ENCODE data around the gene GALNT10.

The GALNT10 gene

GRCh38 chr5:154308443-154309370 is 118.2 kb downstream of the GALNT10 start:
- peak; percentile 88 for ATAC-seq
- no peak for TF ChIP-seq PPARA (CRISPR knock-in tag; IDR thresholded peaks at IDR 0.05; ENCODE audit: borderline replicate concordance)
- TF ChIP-seq BACH2 (CRISPR knock-in tag; IDR thresholded peaks at IDR 0.05; ENCODE audit: borderline replicate concordance) = no peak
- no peak for TF ChIP-seq TOX (CRISPR knock-in tag; IDR thresholded peaks at IDR 0.05; ENCODE audit: borderline replicate concordance)
- no peak for TF ChIP-seq ZNF70 (CRISPR knock-in tag; IDR thresholded peaks at IDR 0.05)
- no peak for TF ChIP-seq ARNTL (CRISPR knock-in tag; IDR thresholded peaks at IDR 0.05; ENCODE audit: borderline replicate concordance, low read depth)
- no peak for TF ChIP-seq RARB (CRISPR knock-in tag; IDR thresholded peaks at IDR 0.05)
- no peak for TF ChIP-seq CSRNP3 (CRISPR knock-in tag; IDR thresholded peaks at IDR 0.05)
- peak; percentile 86 for TF ChIP-seq ISL1 (CRISPR knock-in tag; IDR thresholded peaks at IDR 0.05)
- TF ChIP-seq ZFP3 (CRISPR knock-in tag; IDR thresholded peaks at IDR 0.05) = peak; percentile 74
- TF ChIP-seq SNAI2 (CRISPR knock-in tag; IDR thresholded peaks at IDR 0.05) = no peak
- no peak for TF ChIP-seq ZNF565 (CRISPR knock-in tag; conservative IDR thresholded peaks at IDR 0.05; ENCODE audit: low read depth)
- TF ChIP-seq CREB5 (CRISPR knock-in tag; IDR thresholded peaks at IDR 0.05; ENCODE audit: low read depth) = 0 out of 2 replicates have a peak, but pooled peaks have one; percentile 10
- no peak for TF ChIP-seq ZNF8 (CRISPR knock-in tag; IDR thresholded peaks at IDR 0.05)
- no peak for TF ChIP-seq CSDC2 (CRISPR knock-in tag; IDR thresholded peaks at IDR 0.05)
- TF ChIP-seq ESRRG (CRISPR knock-in tag; IDR thresholded peaks at IDR 0.05) = no peak
- no peak for TF ChIP-seq ZFP30 (CRISPR knock-in tag; IDR thresholded peaks at IDR 0.05)
- no peak for TF ChIP-seq TCF4 (CRISPR knock-in tag; IDR thresholded peaks at IDR 0.05; ENCODE audit: borderline replicate concordance)
- no peak for TF ChIP-seq ZC3H10 (CRISPR knock-in tag; IDR thresholded peaks at IDR 0.05)
- TF ChIP-seq POU6F1 (CRISPR knock-in tag; IDR thresholded peaks at IDR 0.05; ENCODE audit: borderline replicate concordance, low read depth) = no peak
- no peak for TF ChIP-seq OSR1 (CRISPR knock-in tag; IDR thresholded peaks at IDR 0.05)
- no peak for TF ChIP-seq TSHZ2 (CRISPR knock-in tag; IDR thresholded peaks at IDR 0.05)
- 0 out of 2 replicates have a peak, but pooled peaks have one; percentile 43 for TF ChIP-seq GLIS3 (CRISPR knock-in tag; IDR thresholded peaks at IDR 0.05)
- no peak for TF ChIP-seq PATZ1 (CRISPR knock-in tag; IDR thresholded peaks at IDR 0.05; ENCODE audit: borderline replicate concordance)

GRCh38 chr5:154309371-154309745 is 118.8 kb downstream of the GALNT10 start:
- ATAC-seq = peak; percentile 76
- TF ChIP-seq ARNTL (CRISPR knock-in tag; IDR thresholded peaks at IDR 0.05; ENCODE audit: borderline replicate concordance, low read depth) (no peak), BACH2 (CRISPR knock-in tag; IDR thresholded peaks at IDR 0.05; ENCODE audit: borderline replicate concordance) (no peak), TSHZ2 (CRISPR knock-in tag; IDR thresholded peaks at IDR 0.05) (no peak), RARB (CRISPR knock-in tag; IDR thresholded peaks at IDR 0.05) (no peak), PATZ1 (CRISPR knock-in tag; IDR thresholded peaks at IDR 0.05; ENCODE audit: borderline replicate concordance) (no peak), ISL1 (CRISPR knock-in tag; IDR thresholded peaks at IDR 0.05) (no peak), GLIS3 (CRISPR knock-in tag; IDR thresholded peaks at IDR 0.05) (no peak), TOX (CRISPR knock-in tag; IDR thresholded peaks at IDR 0.05; ENCODE audit: borderline replicate concordance) (no peak), ZNF70 (CRISPR knock-in tag; IDR thresholded peaks at IDR 0.05) (no peak), ESRRG (CRISPR knock-in tag; IDR thresholded peaks at IDR 0.05) (no peak), ZC3H10 (CRISPR knock-in tag; IDR thresholded peaks at IDR 0.05) (no peak), PPARA (CRISPR knock-in tag; IDR thresholded peaks at IDR 0.05; ENCODE audit: borderline replicate concordance) (no peak)
